GM21447 (cell line): ENCODE measurements around the gene PAPOLA.
"Not testable (repeated sequence)": the region's sequence is repeated elsewhere in the genome, so short reads cannot be mapped to it uniquely, and the experiment has no call there.

Experiments used
- ATAC-seq: cut with Tn5 transposase; IDR thresholded peaks from one replicate; pipeline ENCODE4 v1.9.1; 2021; ENCODE audit not compliant: unreplicated experiment

Gene PAPOLA

DNA sequence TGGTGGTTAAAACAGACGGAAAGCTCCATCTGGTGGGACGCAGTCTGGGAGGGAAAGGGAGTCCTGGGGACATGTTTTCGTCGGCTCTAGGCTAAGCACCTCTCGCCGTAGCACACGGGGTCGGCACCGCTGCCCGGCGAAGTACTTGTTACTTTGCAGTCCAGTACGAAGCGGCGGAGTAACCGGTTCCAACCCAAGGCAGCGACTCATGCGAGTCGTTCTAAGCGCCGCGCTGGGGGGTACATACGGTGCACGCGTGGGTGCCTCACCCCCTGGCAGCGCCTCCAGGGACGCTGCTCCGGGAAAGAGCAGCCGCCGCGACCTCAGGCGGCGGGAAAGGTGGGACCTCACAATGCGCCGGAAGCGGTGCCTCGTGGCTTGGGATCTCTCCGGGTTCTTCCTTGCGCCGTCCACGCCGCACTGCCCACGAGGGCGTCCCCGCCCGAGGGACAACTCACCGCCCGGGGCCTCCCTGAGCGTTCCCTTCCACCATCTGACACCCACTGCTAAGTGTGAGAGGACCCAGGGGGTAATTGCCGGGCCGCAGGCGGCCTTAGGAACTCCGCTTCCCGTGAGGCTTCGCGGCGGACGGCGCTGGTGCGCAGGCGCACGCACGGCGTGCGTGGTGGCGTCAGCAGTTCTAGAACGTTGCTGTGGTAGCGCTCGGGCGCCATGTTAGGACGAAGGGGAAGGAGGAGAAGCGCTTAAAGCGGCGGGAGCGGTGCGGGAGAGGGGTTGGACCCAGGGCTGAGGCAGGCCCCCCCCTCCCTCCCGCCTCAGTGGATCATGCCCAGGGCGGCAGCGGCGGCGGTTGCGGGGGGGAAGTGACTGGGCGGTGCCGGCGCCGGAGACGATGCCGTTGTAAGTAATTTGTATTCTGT lies at the start of gene PAPOLA:
TSS of gene PAPOLA (plus strand) at position 643 of the 881 bp plus-strand sequence. CDS start at position 854, 211 bp downstream.
- ATAC-seq, result peak; percentile 77

DNA sequence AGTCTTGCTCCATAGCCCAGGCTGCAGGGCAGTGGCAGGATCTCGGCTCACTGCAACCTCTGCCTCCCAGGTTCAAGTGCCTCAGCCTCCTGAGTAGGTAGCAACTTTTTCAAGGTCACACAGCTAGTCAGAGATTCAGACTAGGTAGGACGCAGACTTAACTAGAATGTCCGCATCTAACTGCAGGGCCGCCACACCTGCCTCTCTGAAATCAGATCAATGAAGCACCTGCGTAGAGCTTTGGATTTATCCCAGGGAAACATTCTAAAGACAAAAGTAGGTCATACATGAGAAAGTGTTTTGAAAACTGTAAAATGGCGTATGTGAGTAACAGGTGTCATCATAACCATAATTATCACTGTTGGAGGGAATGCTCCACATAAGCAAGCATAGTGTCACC lies 49.5 kb upstream of the PAPOLA start:
- no peak for ATAC-seq

DNA sequence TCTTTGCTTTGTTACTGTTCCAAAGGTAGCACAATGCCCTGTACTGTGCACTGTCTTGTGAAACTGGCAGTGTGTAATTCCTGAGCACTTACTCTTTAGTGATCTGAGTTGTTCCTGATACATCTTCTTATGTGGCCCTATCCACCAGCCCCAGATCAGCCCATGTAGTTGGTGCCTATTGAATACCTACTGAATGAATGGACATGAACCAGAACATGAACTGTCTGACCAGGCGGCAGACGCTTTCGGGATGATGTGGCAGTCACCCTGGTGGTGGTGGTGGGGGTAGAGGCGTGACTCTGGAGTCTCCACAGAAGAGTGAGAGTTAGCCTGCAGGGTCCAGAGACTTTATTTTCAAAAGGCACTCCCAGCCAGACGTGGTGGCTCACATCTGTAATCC lies 46.6 kb upstream of the PAPOLA start:
- ATAC-seq, result no peak

DNA sequence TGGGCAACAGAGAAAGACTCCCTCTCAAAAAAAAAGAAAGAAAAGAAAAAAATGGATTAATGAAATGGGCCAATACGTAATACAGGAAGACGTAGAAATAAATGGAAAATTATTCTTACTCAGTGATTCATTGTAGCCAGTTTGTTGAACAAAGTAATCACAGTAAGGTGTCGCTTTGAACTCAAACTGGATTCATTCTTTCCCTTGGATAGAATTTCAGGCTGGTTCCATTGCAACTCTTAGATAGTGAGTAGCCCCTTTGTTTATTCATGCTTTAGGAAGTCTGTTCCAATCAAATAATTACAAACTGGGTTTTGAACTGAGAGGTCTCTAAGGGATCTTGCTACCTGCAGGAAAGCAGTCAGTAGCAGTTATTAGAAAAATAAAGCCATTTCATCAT lies 42.3 kb upstream of the PAPOLA start:
- no peak for ATAC-seq

DNA sequence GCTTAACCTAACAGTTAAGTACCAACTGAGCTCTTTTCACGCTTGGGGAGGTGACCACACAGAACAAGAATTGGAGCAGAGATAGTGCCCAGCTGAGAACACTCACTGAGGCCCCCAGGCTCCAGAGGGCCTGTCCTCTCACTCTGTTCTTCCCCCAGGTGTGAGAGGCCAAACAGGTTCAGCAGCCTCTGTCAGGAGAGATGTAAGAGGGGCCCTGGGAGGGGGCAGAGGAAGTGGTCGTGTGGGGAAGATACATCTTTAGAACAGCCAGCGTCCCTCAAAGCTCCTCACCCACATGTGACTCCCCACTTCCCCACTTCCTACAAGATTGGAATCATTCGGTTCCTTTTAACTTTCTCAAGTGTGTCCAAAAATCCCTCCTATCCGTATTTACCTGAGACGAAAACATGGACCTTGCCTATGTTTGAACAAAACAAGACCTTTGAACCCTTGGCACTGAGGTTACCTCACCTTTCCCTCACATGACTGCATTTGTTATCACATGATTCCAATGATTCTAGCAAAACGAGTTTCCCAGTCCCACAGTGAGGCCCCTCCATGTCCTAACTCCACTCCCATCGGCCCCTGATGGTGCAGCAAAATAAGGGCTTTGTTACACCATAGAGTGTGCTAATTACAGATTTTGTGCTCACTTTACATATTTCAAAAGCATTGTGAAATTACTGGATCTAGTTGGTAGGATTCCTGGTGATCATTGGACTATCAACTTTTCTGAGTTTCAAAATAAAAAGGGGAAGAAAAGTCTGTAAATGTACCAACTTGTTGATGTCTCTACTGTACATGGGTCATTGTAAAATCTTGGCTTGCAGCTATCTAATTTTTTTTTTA lies 40.0 kb upstream of the PAPOLA start:
- ATAC-seq, result no peak

DNA sequence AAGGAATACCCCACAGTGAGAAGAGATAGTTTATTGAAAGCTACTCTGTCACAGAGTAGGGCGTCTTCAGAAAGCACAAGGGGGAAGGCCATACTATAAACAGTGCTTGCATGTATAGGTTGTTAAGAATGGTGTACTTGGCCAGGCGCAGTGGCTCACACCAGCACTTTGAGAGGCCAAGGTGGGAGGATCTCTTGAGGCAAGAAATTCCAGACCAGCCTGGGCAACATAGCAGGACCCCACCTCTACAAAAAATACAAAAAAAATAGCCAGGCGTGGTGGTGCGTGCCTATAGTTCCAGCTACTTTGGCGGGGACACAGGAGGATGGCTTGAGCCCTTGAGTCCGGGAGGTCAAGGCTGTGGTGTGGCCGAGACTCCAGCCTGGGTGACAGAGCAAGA lies 38.0 kb upstream of the PAPOLA start:
- ATAC-seq, result no peak

DNA sequence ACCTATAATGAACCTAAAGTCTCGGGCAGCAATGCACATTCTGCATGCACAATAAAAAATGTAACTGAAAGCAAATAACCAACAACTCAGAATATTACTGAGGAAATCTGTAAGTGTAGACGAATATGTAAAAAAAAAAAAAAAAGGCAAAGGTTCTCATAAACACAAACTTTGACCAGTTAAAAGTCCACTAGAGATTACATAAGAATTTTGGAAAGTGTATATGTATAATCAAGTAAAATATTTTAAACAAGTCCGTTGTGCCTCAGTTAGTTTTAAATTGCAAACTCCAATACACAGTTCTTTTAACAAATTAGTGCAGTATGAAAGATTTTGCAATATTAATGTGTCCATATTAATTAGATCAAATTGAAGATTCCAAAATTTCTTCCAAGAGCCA lies 35.3 kb upstream of the PAPOLA start:
- no peak for ATAC-seq

DNA sequence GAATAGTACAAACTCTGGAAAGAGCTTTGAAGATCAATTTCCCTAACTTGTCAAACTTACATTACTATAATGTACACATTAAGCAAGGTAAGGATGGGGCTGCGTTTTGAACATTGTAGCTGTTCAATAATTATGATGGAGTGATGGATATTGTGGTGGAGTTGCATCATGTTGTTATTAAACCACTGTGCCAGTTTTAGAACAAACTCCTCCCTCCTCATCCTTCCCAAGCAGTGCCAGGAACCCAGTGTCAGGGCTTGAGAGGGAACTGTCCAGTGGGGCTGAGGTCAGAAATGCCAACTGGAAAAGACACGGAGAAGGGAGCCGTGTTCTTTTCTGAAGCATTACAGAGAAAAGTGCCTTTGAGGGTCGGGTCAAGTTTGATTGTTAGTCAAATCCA lies 31.9 kb upstream of the PAPOLA start:
- no peak for ATAC-seq

DNA sequence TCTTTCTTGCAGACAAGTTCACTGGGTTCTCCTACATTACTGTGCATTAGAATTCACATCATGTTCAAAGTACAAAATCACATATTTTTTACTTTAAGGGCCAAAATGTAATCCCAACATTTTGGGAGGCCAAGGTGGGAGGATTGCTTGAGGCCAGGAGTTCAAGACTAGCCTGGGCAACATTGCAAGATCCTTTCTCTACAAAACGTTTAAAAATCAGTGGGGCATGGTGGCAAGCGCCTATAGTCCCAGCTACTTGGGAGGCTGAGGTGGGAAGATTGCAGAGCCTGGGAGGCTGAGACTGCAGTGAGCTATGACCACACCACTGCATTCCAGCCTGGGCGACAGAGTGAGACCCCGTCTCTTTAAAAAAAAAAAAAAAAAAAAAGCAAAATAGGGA lies 31.2 kb upstream of the PAPOLA start:
- not testable (repeated sequence) for ATAC-seq

DNA sequence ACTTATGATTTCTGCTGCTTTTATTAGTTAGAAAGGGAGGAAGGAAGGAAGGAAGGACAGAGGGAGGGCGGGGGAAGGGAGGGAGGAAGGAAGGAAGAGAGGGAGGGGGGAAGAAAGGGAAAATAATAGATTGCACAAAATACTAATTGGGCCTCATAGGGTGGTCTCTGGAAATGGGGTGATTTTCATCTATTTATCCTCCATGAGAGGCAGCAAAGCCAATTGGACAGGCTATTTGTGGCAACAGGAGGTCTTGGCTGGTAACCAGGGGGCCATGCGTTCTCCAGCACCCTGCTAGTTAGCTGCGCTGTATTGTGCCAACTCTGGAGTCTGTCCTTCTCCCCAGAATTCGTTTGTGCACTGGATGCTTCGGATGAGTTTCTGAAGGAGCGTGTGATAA lies 24.1 kb upstream of the PAPOLA start:
- no peak for ATAC-seq

DNA sequence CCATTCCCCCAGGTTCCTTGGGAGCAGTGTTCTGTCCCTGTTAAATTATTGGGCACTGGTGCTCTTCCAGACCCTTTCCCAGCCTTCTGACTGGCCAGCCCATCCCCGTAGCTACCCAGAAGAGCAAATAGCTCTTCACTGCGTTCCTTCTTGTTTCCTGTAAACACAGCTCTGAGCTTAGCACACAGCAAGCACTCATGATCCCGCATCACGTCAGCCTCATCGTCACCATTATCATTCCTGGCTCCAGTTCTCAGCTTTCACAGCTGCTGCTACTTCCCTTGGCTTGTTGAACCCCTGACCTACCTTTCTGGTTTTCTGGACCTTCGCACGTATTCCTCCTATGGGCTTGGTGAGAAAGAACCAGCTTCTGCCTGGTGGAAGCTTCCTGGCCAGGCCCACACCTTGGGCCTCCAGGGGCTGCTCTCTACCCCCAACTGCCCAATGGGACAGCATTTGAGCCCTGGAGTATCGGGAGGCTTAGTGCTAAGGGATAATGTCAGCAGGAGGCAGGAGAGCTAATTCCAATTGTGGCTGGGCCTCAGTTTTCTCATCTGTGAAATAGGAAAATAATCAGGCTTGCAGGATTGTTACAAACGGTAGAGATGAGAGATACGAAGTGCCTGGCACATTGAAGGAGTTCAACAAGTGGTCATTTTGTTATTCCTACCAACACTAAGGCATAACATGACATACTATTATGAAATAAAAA lies 22.6 kb upstream of the PAPOLA start:
- ATAC-seq, result no peak

DNA sequence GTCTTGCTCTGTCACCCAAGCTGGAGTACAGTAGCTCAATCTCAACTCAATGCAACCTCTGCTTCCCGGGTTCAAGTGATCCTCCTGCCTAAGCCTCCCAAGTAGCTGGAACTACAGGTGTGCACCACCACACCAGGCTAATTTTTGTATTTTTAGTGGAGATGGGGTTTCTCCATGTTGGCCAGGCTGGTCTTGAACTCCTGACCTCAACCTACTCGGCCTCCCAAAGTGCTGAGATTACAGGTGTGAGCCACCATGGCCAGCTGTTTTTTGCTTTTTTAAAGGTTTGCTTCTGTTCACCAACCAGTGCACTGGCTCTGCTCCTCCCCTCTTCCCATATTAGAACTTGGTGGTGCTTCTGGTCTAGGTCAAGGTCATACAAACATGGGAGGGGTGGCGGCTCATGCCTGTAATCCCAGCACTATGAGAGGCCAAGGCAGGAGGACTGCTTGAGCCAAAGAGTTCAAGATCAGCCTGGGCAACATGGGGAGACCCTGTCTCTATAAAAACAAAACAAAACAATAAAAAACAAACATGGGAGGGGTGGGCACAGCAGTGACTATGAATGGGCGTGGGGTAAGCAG lies 20.4 kb upstream of the PAPOLA start:
- ATAC-seq, result no peak

DNA sequence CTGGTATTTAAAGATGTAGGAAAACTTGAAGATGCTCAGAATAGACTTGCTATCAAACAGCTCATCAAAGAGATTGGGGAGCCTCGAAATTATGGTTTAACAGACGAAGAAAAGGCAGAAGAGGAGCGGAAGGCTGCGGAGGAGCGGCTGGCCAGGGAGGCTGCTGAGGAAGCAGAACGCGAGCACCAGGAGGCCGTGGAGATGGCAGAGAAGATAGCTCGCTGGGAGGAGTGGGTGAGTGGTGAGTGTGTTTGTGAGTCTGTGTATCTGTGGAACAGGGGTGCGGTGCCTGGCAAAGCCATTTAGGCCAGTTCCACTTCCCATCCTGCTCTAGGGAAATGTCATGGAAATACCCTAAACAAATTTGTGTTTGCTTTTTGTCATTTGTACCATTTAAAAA lies 19.2 kb upstream of the PAPOLA start:
- ATAC-seq, result no peak

DNA sequence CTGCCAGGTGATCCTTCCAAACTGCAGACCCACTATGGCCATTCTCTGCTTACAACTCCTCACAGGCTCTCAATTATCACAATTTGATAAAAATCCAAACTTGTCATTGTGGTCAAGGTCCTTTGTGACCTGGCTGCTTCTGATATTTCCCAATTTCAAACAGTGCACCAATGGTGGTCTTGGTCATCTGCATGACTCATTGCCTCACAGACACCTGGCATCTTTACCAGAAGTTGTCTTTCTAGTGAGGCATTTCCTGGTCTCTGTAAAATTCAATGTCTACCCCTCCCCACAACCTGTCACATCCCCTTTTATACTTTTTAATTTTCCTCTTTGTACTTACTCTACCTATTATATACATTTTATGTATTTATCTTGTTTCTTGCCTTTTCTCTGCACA lies 17.8 kb upstream of the PAPOLA start:
- ATAC-seq, result no peak

DNA sequence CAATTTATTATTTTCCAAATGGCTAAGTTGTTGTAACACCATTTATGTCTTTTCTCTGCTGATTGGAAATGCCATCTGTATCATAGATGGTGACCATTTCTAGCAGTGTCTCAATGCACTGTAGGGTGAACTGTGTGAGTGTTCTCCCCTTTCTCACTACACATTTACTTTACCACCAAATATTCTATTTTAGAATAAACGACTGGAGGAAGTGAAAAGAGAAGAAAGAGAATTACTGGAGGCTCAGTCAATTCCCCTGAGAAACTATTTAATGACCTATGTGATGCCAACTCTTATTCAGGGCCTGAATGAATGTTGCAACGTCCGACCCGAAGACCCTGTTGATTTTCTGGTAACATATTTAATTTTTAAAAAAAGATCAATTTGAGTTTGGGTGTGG lies 15.5 kb upstream of the PAPOLA start:
- ATAC-seq, result peak; percentile 67

DNA sequence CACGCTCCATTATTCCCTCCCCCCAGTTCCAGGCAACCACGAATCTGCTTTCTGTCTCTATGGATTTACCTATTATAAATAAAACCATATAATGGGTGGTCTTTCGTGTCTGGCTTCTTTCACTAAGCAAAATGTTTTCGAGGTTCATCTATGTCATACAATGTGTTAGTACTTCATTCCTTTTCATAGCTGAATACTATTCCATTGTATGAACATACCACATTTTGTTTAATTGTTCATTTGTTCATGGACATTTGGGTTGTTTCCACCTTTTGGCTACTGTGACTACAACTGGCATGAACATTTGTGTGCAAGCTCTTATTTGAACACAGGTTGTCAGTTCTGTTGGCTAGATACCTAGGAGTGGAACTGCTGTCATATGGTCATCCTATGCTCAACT lies 12.9 kb upstream of the PAPOLA start:
- ATAC-seq, result no peak

DNA sequence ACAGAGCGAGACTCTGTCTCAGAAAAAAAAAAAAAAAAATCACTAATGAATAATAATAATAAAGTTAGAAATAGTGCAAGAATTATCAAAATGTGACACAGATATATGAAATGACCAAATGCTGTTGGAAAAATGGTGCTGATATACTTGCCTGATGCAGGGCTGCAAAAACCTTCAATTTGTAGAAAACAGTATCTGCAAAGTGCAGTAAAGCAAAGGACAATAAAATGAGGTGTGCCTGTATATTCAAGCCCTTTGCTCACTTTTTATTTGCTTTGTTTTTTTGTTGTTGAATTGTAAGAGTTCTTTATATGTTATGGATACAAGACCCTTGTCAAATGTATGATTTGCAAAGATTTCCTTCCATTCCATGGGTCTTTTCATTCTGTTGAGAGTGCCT lies 9.0 kb upstream of the PAPOLA start:
- no peak for ATAC-seq

DNA sequence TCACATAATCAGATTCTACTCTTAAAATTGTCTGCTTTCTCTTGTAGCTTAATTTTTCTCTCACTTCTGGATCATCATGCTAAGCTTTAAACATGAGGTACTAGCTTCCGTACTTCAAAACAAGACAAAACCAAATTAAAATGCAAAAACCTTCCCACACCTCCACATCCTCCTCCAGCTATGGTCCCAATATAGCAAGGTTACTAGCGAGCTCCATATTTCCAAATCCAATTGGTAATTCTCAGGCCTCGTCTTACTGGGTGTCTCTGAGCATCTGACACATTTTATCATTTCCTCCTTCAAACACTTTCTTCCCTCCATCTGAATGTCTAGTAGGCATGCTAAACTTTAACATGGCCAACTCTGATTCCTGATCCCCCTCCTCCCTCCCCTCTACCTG lies 7.9 kb upstream of the PAPOLA start:
- ATAC-seq, result no peak

DNA sequence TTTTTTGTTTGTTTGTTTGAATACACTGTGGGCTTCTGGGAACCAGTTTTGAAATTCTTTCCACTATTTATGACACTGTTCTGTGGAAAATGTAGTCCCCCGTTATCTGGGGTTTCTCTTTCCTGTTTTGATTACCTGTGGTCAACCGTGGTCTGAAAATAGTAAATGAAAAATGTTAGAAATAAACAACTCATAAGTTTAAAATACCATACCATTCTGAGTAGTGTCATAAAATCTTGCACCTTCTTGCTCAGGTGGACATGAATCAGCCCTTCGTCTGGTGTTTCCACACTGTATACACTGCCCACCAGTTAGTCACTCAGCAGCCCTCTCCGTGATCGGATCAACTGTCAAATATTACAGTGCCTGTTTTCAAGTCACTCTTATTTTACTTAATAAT lies 5.1 kb upstream of the PAPOLA start:
- ATAC-seq, result peak; percentile 49

DNA sequence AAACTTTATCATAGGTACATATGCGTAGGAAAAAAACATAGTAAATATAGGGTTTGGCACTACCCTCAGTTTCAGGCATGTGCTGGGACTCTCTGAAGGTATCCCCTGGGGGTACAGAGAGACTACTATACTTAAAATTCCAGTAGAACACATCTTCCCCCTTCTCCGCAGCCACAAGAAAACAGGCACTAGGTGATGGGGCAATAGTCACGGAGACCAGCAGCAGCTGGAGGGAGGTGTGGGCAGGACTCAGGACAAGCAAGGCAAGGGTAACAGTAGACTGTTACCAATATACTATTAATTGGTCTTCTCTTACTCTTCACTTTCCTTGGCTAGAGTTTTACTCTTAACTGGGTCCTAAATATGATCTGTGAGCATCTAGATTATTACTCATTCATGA lies 4.6 kb upstream of the PAPOLA start:
- ATAC-seq, result no peak

DNA sequence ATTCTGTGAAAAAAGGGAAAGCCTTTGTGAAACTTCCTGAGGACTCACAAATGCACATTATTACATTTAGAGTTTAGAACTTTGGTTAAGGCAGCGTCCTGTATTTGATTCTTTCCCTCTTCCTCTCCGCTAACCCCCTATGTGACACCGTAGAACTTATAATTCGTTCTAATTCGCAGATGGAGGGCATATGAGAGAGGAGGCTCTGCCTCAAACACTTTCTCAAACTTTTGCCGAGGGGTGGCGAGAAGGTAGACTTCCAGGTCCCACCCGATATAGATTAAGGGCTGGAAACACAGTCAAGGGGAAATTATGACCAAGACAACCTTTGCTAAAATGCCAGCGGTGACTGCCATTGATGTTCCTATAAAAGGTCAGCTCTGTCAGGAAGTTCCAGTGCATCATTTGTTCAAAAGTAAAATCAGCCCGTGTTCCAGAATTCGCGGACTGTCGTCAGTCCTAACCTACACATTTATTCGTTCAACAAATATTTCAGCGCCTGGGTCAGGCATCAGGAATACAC lies 904 bp upstream of the PAPOLA start:
- ATAC-seq, result no peak
